Subcutaneous adipose tissue (tissue), 4 donors: Measurements from ENCODE around the gene CCDC188. TPM values are rescaled to one million over a fixed set of nuclear protein-coding genes. Genes with fewer than 3 reads are reported as not detected.

ENCODE experiments used
- CTCF ChIP-seq: fragments of 450-650 bp; IDR thresholded peaks from one replicate; pipeline ENCODE4 v1.5.1; 2016; ENCODE audit warnings: low read depth, mild to moderate bottlenecking, control low read depth, antibody characterized with exemption, moderate library complexity
- total RNA-seq, 4 donors: library from RNA; depleted of rRNA; stranded (reverse); fragments of >200 nt; gene quantifications; one replicate each; pipeline ENCODE4 v1.1.0, GENCODE V29; 2016

The CCDC188 gene
- total RNA-seq, 4 donors from 2014 or later: 1.3 to 3.0 TPM; not detected in 2

GRCh38 chr22:20166703-20167102, 15.8 kb upstream of the CCDC188 start:
- no peak for TF ChIP-seq CTCF

- no peak for TF ChIP-seq CTCF
These were observed 15.1 kb upstream of the CCDC188 start for GRCh38 chr22:20165913-20166312.

- TF ChIP-seq CTCF: no peak
These were observed 14.6 kb upstream of the CCDC188 start for GRCh38 chr22:20165421-20165820.

GRCh38 chr22:20164863-20165262, 14.0 kb upstream of the CCDC188 start:
- no peak for TF ChIP-seq CTCF

- no peak for TF ChIP-seq CTCF
These were observed 9.2 kb upstream of the CCDC188 start for GRCh38 chr22:20160041-20160440.

- TF ChIP-seq CTCF: no peak
These were observed 8.2 kb upstream of the CCDC188 start for GRCh38 chr22:20159076-20159475.

GRCh38 chr22:20158391-20159036, 7.7 kb upstream of the CCDC188 start:
- no peak for TF ChIP-seq CTCF
